Germinal center (tissue), 1 donor: ENCODE data around the gene NUP210L.
"Not testable (repeated sequence)": the region's sequence is repeated elsewhere in the genome, so short reads cannot be mapped to it uniquely, and the experiment has no call there.

ENCODE experiments used
- DNase-seq: peaks from one replicate; pipeline ENCODE4 v3.0.0; 2012; ENCODE audit warnings: mixed read lengths, low spot score

NUP210L gene

DNA sequence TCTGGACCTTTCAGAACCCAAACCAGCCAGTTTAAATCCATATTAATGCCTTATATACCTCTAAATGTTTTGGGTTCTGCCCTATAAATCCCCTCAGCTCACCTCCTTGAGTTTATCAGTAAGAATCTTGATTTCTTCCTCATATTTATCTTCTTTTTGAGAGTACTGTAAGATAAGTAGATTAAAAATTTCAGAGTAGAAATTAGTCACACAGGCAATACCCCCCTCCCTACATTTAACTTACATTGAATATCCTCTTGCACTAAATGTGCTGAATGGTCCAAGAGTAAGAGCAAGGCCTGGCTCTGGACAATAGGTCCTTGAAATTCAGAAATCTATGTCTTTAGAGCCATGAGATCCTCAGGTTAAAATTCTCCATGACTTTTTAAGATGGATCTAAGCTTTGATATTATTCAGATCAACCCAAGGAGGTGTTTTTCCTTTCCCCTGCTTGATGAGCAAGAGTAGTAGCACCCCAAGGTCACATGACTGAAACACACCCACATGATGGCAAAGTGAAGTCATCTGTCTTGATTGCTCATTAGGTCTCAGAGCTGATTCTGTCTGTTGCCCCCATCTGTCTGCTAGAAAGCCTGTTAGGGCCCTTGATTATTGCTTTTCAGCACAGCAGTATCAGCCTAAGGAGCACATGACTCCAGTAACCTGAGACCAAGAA, 15.8 kb upstream of the NUP210L start:
- no peak for DNase-seq

GRCh38 chr1:154167461-154167860, 12.6 kb upstream of the NUP210L start:
- DNase-seq: no peak

- no peak for DNase-seq
Measured at GRCh38 chr1:154166207-154166606, 11.3 kb upstream of the NUP210L start.

- no peak for DNase-seq
Measured at GRCh38 chr1:154159554-154159953, 4.7 kb upstream of the NUP210L start.

GRCh38 chr1:154158307-154159125, 3.6 kb upstream of the NUP210L start:
- no peak for DNase-seq

GRCh38 chr1:154157520-154158306, 2.8 kb upstream of the NUP210L start:
- DNase-seq: no peak

- DNase-seq: no peak
Measured at GRCh38 chr1:154155251-154155650, 378 bp upstream of the NUP210L start.

DNA sequence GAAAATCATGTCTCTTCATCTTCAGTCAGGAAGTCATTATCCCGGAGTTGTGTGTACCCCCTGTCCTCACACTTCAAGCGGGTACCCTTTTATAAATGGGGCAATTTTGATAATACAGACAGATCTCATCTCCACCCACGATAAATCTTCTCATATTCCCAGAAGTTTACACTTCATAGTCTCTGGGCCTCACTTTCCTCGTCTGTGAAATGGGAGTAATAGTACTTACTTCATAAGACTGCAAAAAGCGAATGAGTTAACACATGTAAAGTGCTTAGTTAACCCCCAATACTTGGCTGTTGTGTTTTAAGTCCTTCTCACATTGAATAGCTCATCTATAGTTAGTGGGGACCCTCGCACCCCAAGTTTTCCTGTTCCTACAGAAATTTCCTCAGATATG, 820 bp downstream of the NUP210L start:
- DNase-seq: no peak

GRCh38 chr1:154151311-154151710, 3.6 kb downstream of the NUP210L start:
- DNase-seq: no peak

DNA sequence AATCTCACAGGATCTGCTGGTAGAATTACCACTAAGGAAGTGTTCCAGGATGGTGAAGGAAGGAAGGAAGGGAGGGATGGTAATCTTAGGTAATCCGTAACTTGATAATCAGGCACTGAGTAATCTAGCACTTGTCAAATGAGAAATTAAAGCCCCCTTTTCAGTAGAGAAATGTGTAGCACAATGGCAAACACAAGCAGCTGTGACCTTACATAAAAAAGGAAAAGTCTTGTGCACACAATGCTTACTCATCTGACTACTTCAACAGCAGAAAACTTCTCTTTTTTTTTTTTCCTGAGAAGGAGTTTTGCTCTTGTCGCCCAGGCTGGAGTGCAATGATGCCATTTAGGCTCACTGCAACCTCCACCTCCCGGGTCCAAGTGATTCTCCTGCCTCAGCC, 6.1 kb downstream of the NUP210L start:
- DNase-seq: no peak

DNA sequence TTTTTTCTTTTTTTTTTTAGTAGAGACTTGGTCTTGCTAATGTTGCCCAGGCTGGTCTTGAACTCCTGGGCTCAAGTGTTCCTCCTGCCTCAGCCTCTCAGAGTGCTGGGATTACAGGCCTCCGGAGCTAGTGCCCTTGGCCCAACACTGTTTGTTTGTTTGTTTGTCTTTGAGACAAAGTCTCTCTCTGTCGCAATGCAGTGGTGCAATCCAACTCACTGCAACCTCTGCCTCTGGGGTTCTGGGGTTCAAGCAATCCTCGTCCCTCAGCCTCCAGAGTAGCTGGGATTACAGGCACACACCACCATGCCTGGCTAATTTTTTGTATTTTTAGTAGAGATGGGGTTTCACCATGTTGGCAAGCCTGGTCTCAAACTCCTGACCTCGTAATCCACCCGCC, 7.4 kb downstream of the NUP210L start:
- not testable (repeated sequence) for DNase-seq

DNA sequence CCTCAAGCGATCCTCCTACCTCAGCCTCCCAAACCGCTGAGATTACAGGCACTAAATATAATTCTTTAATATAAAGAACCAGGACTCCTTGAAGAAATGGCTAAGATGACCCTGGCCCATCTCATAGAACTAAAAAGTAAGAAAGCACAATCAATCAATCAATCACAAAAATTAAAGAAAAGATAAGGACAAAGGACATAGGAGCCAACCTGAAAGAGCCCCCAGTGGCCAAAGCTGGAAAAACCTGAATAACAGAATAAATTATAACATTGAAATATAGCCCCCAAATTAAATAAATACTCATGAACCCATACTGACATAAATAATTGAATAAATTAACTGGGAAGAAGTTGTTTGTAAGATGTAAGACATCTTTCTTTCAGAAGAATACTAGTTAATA, 8.9 kb downstream of the NUP210L start:
- DNase-seq: no peak

GRCh38 chr1:154142358-154142757, 12.5 kb downstream of the NUP210L start:
- no peak for DNase-seq

GRCh38 chr1:154141240-154141639, 13.6 kb downstream of the NUP210L start:
- DNase-seq: no peak

- no peak for DNase-seq
Measured at GRCh38 chr1:154137888-154138287, 17.0 kb downstream of the NUP210L start.

- DNase-seq: no peak
Measured at GRCh38 chr1:154133256-154133655, 21.6 kb downstream of the NUP210L start.

DNA sequence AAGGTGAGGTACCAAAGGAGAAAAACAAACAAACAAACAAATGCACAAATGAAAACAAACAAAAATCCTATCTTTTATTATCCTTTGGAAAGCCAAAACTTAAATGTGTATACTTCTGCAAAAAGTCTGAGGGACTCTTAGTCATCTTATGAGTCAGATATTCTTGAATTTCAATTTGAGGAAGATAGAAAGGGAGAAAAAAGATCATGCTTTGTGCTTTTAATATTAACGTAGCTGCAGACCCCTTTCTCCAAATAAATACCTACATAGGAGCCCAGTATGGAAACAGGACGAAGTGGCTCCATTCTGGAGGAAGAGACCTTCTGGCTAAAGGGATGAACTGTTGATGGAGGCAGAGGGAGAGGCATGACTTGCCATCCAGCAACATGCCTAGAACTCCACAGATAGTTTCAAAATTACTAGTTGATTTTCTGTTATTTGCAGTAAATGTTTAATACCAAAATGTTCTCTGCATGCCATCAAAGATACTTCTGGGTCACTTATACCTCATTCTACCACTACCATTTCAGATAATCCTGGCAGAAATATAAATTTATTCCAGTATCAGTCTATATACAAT, 25.4 kb downstream of the NUP210L start:
- no peak for DNase-seq

DNA sequence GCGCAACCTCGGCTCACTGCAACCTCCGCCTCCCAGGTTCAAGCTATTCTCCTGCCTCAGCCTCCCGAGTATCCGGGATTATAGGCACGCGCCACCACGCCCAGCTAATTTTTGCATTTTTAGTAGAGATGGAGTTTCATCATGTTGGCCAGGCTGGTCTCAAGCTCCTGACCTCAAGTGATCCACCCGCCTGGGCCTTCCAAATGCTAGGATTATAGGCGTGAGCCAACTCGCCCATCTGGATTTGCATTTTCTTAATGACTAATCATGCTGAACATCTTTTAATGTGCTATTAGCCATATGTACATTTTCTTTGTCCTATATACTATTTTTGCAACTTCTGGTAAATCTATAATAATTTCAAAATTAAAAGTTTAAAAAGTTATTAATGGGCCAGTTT, 31.7 kb downstream of the NUP210L start:
- DNase-seq: not testable (repeated sequence)

DNA sequence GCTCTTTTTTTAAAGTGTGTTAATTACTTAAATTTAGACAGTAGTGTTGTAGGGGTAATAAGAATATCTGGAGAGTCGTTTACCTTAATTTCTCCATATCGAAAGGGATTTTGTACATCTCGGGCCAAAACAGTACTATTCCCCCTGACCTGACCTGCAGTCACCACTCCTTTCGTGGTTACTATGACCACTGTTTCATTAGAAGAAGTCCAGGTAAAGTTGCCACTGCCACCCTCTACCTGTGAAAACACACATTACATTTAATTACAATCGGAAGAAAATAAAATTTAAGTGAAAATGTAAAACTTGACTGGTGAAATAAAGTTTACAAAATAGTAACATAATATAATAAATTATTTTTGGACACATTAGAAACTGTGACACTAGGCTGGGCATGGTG, 37.2 kb downstream of the NUP210L start:
- no peak for DNase-seq

DNA sequence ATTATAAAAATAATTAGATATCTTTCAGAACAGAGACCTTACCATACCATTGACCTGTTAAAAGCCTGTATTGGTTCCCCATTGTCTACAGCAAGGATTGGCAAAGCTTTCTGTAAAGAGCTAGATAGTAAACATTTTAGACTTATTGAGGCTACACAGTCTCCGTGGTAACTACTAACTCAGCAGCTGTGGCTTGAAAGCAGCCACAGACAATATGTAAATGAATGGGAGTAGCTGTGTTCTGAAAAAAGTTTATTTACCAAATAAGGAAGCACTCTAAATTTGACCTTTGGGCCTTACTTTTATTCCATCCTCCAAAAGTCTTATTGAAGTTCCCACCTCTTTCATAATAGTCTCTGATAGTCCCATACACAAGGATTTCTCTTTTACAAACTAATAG, 39.7 kb downstream of the NUP210L start:
- no peak for DNase-seq

- DNase-seq: no peak
Measured at GRCh38 chr1:154104433-154105082, 50.3 kb downstream of the NUP210L start.

DNA sequence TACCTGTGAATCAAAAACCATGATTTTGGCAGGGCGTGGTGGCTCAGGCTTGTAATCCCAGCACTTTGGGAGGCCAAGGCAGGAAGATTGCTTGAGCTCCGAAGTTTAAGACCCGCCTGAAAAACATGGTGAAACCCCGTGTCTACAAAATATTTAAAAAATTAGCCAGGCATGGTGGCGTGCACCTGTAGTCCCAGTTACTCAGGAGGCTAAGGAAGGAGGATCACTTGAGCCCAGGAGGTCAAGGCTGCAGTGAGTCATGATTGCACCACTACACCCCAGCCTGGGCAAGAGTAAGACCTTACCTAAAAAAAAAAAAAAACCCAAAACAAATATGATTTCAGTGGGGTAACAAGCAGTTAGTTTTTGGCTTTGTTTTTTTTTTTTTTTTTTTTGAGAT, 54.7 kb downstream of the NUP210L start:
- not testable (repeated sequence) for DNase-seq
